MM.1S (cell line): Measurements from ENCODE around the gene ATP8A1.
A peak's percentile ranks its signal among the peaks of the same experiment; 100 is the strongest.
"Not testable (repeated sequence)": the region's sequence is repeated elsewhere in the genome, so short reads cannot be mapped to it uniquely, and the experiment has no call there.

ENCODE experiments used
- DNase-seq: peaks from one replicate; pipeline ENCODE4 v3.0.0-alpha.2; 2015
- H2AFZ ChIP-seq: fragments of 300-600 bp; sonication (generic); 2 replicates; pipeline ENCODE4 v1.6.0; 2016; ENCODE audit warnings: antibody characterized with exemption, low read length
- H3F3A ChIP-seq: fragments of 300-600 bp; sonication (generic); 2 replicates; pipeline ENCODE4 v1.6.1; 2016; ENCODE audit warnings: mild to moderate bottlenecking, antibody characterized with exemption, low read length, moderate library complexity, mixed read lengths; ENCODE audit not compliant: insufficient read depth
- H3K27ac ChIP-seq: fragments of 300-600 bp; sonication (generic); 2 replicates; pipeline ENCODE4 v1.5.1; 2016; ENCODE audit warnings: mild to moderate bottlenecking, low read length
- H3K27me3 ChIP-seq: fragments of 300-600 bp; sonication (generic); replicated peaks from 2 replicates; pipeline ENCODE4 v1.6.0; 2016; ENCODE audit warnings: low read length; ENCODE audit not compliant: insufficient read depth
- H3K36me3 ChIP-seq: fragments of 300-600 bp; sonication (generic); replicated peaks from 2 replicates; pipeline ENCODE4 v1.6.1; 2016; ENCODE audit warnings: mild to moderate bottlenecking, low read length, mixed read lengths; ENCODE audit not compliant: insufficient read depth
- H3K4me1 ChIP-seq: fragments of 300-600 bp; sonication (generic); 2 replicates; pipeline ENCODE4 v1.6.1; 2016; ENCODE audit warnings: low read length, mixed read lengths
- H3K4me2 ChIP-seq: fragments of 300-600 bp; sonication (generic); 2 replicates; pipeline ENCODE4 v1.6.0; 2016; ENCODE audit warnings: low read depth, low read length
- H3K4me3 ChIP-seq: fragments of 300-600 bp; sonication (generic); 2 replicates; pipeline ENCODE4 v1.5.1; 2016; ENCODE audit warnings: low read length, mixed read lengths
- H3K79me2 ChIP-seq: fragments of 300-600 bp; sonication (generic); 2 replicates; pipeline ENCODE4 v1.6.1; 2016; ENCODE audit warnings: mixed run types, low read length, mixed read lengths
- H3K9ac ChIP-seq: fragments of 300-600 bp; sonication (generic); 2 replicates; pipeline ENCODE4 v1.6.1; 2016; ENCODE audit warnings: low read length, mixed read lengths
- H3K9me2 ChIP-seq: fragments of 300-600 bp; sonication (generic); replicated peaks from 2 replicates; pipeline ENCODE4 v1.6.1; 2016; ENCODE audit warnings: mild to moderate bottlenecking, low read length, mixed read lengths; ENCODE audit not compliant: insufficient read depth
- H3K9me3 ChIP-seq: fragments of 300-600 bp; sonication (generic); replicated peaks from 2 replicates; pipeline ENCODE4 v1.6.1; 2016; ENCODE audit warnings: mild to moderate bottlenecking, low read length, mixed read lengths; ENCODE audit not compliant: insufficient read depth
- H4K20me1 ChIP-seq: fragments of 300-600 bp; sonication (generic); 2 replicates; pipeline ENCODE4 v1.6.1; 2016; ENCODE audit warnings: mild to moderate bottlenecking, low read length, moderate library complexity, mixed read lengths; ENCODE audit not compliant: insufficient read depth
- EZH2 ChIP-seq: fragments of 300-600 bp; sonication (generic); optimal IDR thresholded peaks from 2 replicates; pipeline ENCODE3; 2017; ENCODE audit warnings: low read depth, mild to moderate bottlenecking, antibody characterized with exemption, low read length, mixed read lengths
- EZH2phosphoT487 ChIP-seq: fragments of 300-600 bp; sonication (generic); IDR thresholded peaks from 2 replicates; pipeline ENCODE4 v1.6.1; 2018; ENCODE audit warnings: antibody characterized with exemption, low read length
- TF ChIP-seq, protein P1 (sequence below): fragments of 300-600 bp; sonication (generic); IDR thresholded peaks from 2 replicates; pipeline ENCODE4 v1.5.1; 2016; ENCODE audit warnings: antibody characterized with exemption, low read length, mixed read lengths

The ATP8A1 gene

GRCh38 chr4:42654631-42655268 is 2.2 kb downstream of the ATP8A1 start:
- H3K9ac ChIP-seq, result 0 out of 2 replicates have a peak overlapping the region, but pooled peaks have one; percentile 72
- H3K27ac ChIP-seq, result no peak overlapping the region

DNA sequence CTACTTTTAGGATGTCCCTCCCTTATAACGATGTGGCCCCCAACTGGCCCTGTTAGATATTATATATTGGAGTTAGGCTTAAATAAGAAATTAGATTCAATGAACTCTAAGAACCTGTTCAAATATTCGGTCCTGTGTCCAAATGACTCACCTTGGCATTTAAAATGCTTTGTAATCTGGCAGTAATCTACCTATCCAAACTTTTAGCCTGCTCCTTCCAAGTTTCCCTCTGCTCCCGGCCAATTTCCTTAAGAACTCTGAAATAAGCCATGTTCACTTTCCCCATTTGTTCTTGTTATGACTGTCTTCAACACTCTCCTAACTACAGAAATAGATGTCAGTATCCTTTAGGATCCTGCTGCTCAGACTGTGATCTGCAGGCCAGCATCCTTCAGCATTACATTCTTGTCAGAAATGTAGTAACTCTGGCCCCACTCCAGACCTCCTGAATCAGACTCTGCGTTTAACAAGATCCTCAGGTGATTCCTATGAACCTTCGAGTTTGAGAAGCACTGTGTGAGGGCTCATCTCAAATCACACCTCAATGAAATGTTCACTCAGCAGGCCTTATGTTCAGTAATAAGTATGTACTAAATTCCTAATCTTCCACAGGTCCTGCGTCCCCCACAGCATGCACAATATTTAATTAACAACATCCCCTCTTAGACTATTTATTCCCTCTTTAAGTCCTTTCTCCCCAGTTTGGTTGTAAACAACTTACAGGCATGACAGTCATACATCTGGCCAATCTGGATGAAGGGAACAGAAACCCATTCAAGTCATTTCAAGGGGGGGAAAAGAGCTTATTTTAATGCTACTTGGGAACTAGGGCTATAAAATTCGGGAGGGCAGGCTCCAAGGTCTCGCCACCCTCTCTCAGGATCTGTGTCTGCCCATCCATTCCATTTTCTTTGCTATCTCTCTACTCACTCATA is 3.0 kb downstream of the ATP8A1 start:
- no peaks in the 10 kb centered on the region for H3K36me3 ChIP-seq
- TF ChIP-seq EZH2phosphoT487 (no peak), EZH2 (no peak)
- TF ChIP-seq, protein P1, sequence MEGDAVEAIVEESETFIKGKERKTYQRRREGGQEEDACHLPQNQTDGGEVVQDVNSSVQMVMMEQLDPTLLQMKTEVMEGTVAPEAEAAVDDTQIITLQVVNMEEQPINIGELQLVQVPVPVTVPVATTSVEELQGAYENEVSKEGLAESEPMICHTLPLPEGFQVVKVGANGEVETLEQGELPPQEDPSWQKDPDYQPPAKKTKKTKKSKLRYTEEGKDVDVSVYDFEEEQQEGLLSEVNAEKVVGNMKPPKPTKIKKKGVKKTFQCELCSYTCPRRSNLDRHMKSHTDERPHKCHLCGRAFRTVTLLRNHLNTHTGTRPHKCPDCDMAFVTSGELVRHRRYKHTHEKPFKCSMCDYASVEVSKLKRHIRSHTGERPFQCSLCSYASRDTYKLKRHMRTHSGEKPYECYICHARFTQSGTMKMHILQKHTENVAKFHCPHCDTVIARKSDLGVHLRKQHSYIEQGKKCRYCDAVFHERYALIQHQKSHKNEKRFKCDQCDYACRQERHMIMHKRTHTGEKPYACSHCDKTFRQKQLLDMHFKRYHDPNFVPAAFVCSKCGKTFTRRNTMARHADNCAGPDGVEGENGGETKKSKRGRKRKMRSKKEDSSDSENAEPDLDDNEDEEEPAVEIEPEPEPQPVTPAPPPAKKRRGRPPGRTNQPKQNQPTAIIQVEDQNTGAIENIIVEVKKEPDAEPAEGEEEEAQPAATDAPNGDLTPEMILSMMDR, result no peak
- peak overlapping the region; percentile 95; the same call in 1 of the 2 replicates for H3K4me2 ChIP-seq
- no peak overlapping the region for H3K27ac ChIP-seq
- H3K4me1 ChIP-seq, result peaks cover 24% of the 10 kb centered on the region
- no peaks in the 10 kb centered on the region for H3K27me3 ChIP-seq
- no peak overlapping the region for H3K9ac ChIP-seq
- no peaks in the 10 kb centered on the region for H4K20me1 ChIP-seq
- H3K4me3 ChIP-seq, result no peak overlapping the region
- H3K9me3 ChIP-seq, result no peaks in the 10 kb centered on the region
- no peak overlapping the region for H2AFZ ChIP-seq
- peaks cover 21% of the 10 kb centered on the region for H3F3A ChIP-seq
- H3K79me2 ChIP-seq, result peaks cover 76% of the 10 kb centered on the region
- no peaks in the 10 kb centered on the region for H3K9me2 ChIP-seq
- DNase-seq, result no peak

More at GRCh38 chr4:42654631-42655268, 2.2 kb downstream of the ATP8A1 start:
- Histone ChIP-seq H3K4me1 (peaks cover 24% of the 10 kb centered on the region), H3K36me3 (no peaks in the 10 kb centered on the region), H2AFZ (no peak overlapping the region), H3F3A (peaks cover 21% of the 10 kb centered on the region), H4K20me1 (no peaks in the 10 kb centered on the region), H3K9me2 (no peaks in the 10 kb centered on the region), H3K4me2 (peak overlapping the region; percentile 95), H3K27me3 (no peaks in the 10 kb centered on the region), H3K79me2 (peaks cover 68% of the 10 kb centered on the region), H3K4me3 (peak overlapping the region; percentile 86), H3K9me3 (no peaks in the 10 kb centered on the region)
- TF ChIP-seq EZH2 (no peak), EZH2phosphoT487 (no peak)
- TF ChIP-seq, protein P1, result no peak
- DNase-seq, result no peak

- H3K9me3 ChIP-seq, H3K9ac ChIP-seq, H3K4me2 ChIP-seq, H3K36me3 ChIP-seq, H2AFZ ChIP-seq, H3K27me3 ChIP-seq, H4K20me1 ChIP-seq, DNase-seq, H3K9me2 ChIP-seq, H3K27ac ChIP-seq, H3K4me3 ChIP-seq: not testable (repeated sequence)
- H3K79me2 ChIP-seq, result peaks cover 88% of the 10 kb centered on the region
- H3F3A ChIP-seq, result peaks cover 20% of the 10 kb centered on the region
- peaks cover 15% of the 10 kb centered on the region for H3K4me1 ChIP-seq
Observed at GRCh38 chr4:42652529-42653231, 4.2 kb downstream of the ATP8A1 start.
